Esophagus squamous epithelium (tissue), 4 donors: ENCODE data around the gene ARHGEF12.

Experiments
- POLR2A ChIP-seq, 4 donors: fragments of 450-650 bp; IDR thresholded peaks; one replicate each; pipeline ENCODE4 v1.6.1; 2017; ENCODE audit warnings: antibody characterized with exemption in 4 of 4, mild to moderate bottlenecking in 4 of 4, moderate library complexity in 3 of 4
- TF ChIP-seq, protein P1 (sequence below), 6 experiments: fragments of 450-650 bp in 4 of 6; fragments of 200-600 bp in 2 of 6; sonication (generic) in 2 of 6; IDR thresholded peaks; one replicate each; pipeline ENCODE4 v1.5.1; 2016 to 2019; ENCODE audit warnings: antibody characterized with exemption in 6 of 6, mild to moderate bottlenecking in 4 of 6, moderate library complexity in 4 of 6

DNA sequence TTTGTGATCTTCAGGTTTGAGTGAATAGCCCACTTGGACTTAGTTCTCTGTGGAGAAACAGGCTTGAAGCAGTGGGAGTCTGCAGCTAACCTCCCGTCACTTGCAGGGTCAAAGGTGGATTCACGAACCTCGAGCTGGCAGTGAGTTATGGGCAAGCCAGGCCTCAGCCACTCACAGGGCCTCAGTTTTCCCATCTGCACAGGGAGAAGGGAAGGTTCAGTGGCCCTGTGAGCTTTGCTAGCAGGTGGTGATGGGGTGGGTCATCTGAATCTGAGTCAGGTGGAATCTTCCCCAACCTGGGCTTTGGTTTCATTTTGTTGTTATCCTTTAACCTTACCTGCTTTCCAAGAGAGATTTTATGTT lies 88.7 kb downstream of the ARHGEF12 start:
- TF ChIP-seq, protein P1, sequence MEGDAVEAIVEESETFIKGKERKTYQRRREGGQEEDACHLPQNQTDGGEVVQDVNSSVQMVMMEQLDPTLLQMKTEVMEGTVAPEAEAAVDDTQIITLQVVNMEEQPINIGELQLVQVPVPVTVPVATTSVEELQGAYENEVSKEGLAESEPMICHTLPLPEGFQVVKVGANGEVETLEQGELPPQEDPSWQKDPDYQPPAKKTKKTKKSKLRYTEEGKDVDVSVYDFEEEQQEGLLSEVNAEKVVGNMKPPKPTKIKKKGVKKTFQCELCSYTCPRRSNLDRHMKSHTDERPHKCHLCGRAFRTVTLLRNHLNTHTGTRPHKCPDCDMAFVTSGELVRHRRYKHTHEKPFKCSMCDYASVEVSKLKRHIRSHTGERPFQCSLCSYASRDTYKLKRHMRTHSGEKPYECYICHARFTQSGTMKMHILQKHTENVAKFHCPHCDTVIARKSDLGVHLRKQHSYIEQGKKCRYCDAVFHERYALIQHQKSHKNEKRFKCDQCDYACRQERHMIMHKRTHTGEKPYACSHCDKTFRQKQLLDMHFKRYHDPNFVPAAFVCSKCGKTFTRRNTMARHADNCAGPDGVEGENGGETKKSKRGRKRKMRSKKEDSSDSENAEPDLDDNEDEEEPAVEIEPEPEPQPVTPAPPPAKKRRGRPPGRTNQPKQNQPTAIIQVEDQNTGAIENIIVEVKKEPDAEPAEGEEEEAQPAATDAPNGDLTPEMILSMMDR (IDR thresholded peaks at IDR 0.05): no peak
- TF ChIP-seq POLR2A (IDR thresholded peaks at IDR 0.05): no peak
